HCT116 (cell line): ENCODE results near the gene PKP3. TPM values are rescaled to one million over a fixed set of nuclear protein-coding genes. Genes with fewer than 3 reads are reported as not detected.
A peak's percentile ranks its signal among the peaks of the same experiment; 100 is the strongest.

Experiments used
- ATAC-seq: fragments of 200-7000 bp; cut with Tn5 transposase; 2 replicates; pipeline ENCODE4 v1.9.1; 2020; ENCODE audit warnings: mild to moderate bottlenecking, moderate library complexity
- BruUV-seq: library from RNA; stranded (reverse); fragments of 400-500 nt; replicated peaks from 2 replicates; lab custom pipeline; 2021; lab: Mats Ljungman, UMichigan
- CTCF ChIA-PET: fragments of 300-600 bp; sonication (Branson Sonifier 250); formaldehyde crosslinking; loops from one replicate; lab custom pipeline; 2021; ENCODE audit warnings: antibody characterized with exemption; lab: Charles Lee
- POLR2A ChIA-PET: fragments of 300-600, 350-600 bp; sonication (Branson Sonifier 250); formaldehyde crosslinking; loops from one replicate; lab custom pipeline; 2021; ENCODE audit warnings: antibody characterized with exemption; lab: Charles Lee
- RAD21 ChIA-PET, 2 experiments: fragments of 300-600 bp; sonication (Branson Sonifier 250); formaldehyde crosslinking; loops; one replicate each; lab custom pipeline; 2023; ENCODE audit warnings: low total read pairs in 2 of 2; ENCODE audit not compliant: uncharacterized antibody in 2 of 2, unreplicated experiment in 2 of 2, low non-redundant PET in 1 of 2; lab: Charles Lee
- DNase-seq: peaks from one replicate; pipeline ENCODE4 v3.0.0-alpha.2; 2010; ENCODE audit warnings: low read depth, low spot score
- H2AFZ ChIP-seq: fragments of 200-600 bp; shearing (Covaris generic), sonication (generic); 2 replicates; pipeline ENCODE4 v1.6.1; 2017; ENCODE audit warnings: low read depth, mixed run types, mixed read lengths, antibody characterized with exemption, low read length; ENCODE audit not compliant: poor library complexity, severe bottlenecking
- H3K27ac ChIP-seq: 2 replicates; pipeline ENCODE4 v1.5.1; 2012; ENCODE audit warnings: low read depth, low read length
- H3K27me3 ChIP-seq: fragments of 200-600 bp; sonication (generic); 2 replicates; pipeline ENCODE4 v1.6.1; 2016; ENCODE audit warnings: mixed run types, low read length, mixed read lengths; ENCODE audit not compliant: insufficient read depth
- H3K36me3 ChIP-seq, 2 experiments: fragments of 200-500 bp in 1 of 2; fragments of 200-600 bp in 1 of 2; sonication (Bioruptor generic) in 1 of 2; sonication (generic) in 1 of 2; 2 replicates each; pipeline versions ENCODE4 v1.5.1 to v1.6.1; 2014 to 2016; ENCODE audit warnings: low read length in 2 of 2, inconsistent platforms in 1 of 2, mixed read lengths in 1 of 2, mixed run types in 1 of 2; ENCODE audit not compliant: insufficient read depth in 2 of 2, control insufficient read depth in 1 of 2
- H3K4me1 ChIP-seq, 2 experiments: fragments of 200-600 bp in 1 of 2; sonication (generic) in 1 of 2; 2 replicates each; pipeline versions ENCODE4 v1.5.1 to v1.6.1; 2012 to 2017; ENCODE audit warnings: low read length in 2 of 2, inconsistent platforms in 1 of 2, mild to moderate bottlenecking in 1 of 2, mixed read lengths in 1 of 2, mixed run types in 1 of 2, moderate library complexity in 1 of 2; ENCODE audit not compliant: insufficient read depth in 2 of 2, control insufficient read depth in 1 of 2
- H3K4me2 ChIP-seq: fragments of 200-600 bp; sonication (generic); 2 replicates; pipeline ENCODE4 v1.6.1; 2017; ENCODE audit warnings: mixed run types, low read length, mixed read lengths
- H3K4me3 ChIP-seq, 2 experiments: fragments of 200-600 bp in 1 of 2; sonication (generic) in 1 of 2; replicated peaks in 1 of 2; 2 replicates each; pipeline ENCODE4 v1.5.1; 2011 to 2016; ENCODE audit warnings: low read length in 2 of 2, control low read depth in 1 of 2, low read depth in 1 of 2, mild to moderate bottlenecking in 1 of 2, mixed read lengths in 1 of 2, mixed run types in 1 of 2
- H3K79me2 ChIP-seq: fragments of 200-600 bp; sonication (generic); 2 replicates; pipeline ENCODE4 v1.6.1; 2017; ENCODE audit warnings: mild to moderate bottlenecking, mixed run types, low read length, moderate library complexity, mixed read lengths; ENCODE audit not compliant: insufficient read depth
- H3K9ac ChIP-seq: fragments of 200-600 bp; sonication (generic); 2 replicates; pipeline ENCODE4 v1.6.1; 2016; ENCODE audit warnings: low read length, mixed read lengths
- H3K9me2 ChIP-seq: fragments of 200-600 bp; sonication (generic), shearing (Covaris generic); 2 replicates; pipeline ENCODE4 v1.6.1; 2017; ENCODE audit warnings: mixed run types, mild to moderate bottlenecking, moderate library complexity; ENCODE audit not compliant: insufficient read depth
- H3K9me3 ChIP-seq, 2 experiments: fragments of 200-500 bp in 1 of 2; fragments of 200-600 bp in 1 of 2; sonication (Bioruptor generic) in 1 of 2; sonication (generic) in 1 of 2; 2 replicates each; pipeline ENCODE4 v1.6.1; 2014 to 2017; ENCODE audit warnings: low read length in 2 of 2, mixed read lengths in 2 of 2, inconsistent platforms in 1 of 2, low read depth in 1 of 2, mild to moderate bottlenecking in 1 of 2, mixed run types in 1 of 2, moderate library complexity in 1 of 2; ENCODE audit not compliant: control insufficient read depth in 1 of 2, insufficient read depth in 1 of 2
- H4K20me1 ChIP-seq: fragments of 200-600 bp; sonication (generic), shearing (Covaris generic); 2 replicates; pipeline ENCODE4 v1.6.1; 2017; ENCODE audit warnings: mixed run types, mild to moderate bottlenecking, moderate library complexity; ENCODE audit not compliant: insufficient read depth
- EGR1 ChIP-seq: IDR thresholded peaks from 2 replicates; pipeline ENCODE4 v1.6.1; 2012; ENCODE audit warnings: low read depth
- EZH2 ChIP-seq: fragments of 200-600 bp; sonication (generic); IDR thresholded peaks from 2 replicates; pipeline ENCODE4 v1.6.1; 2017; ENCODE audit warnings: antibody characterized with exemption, mixed run types
- EZH2phosphoT487 ChIP-seq: fragments of 200-600 bp; IDR thresholded peaks from 2 replicates; pipeline ENCODE4 v1.6.1; 2018; ENCODE audit warnings: antibody characterized with exemption, borderline replicate concordance
- FOSL1 ChIP-seq: IDR thresholded peaks from 2 replicates; pipeline ENCODE4 v1.6.1; 2012; ENCODE audit warnings: low read depth
- JUND ChIP-seq: IDR thresholded peaks from 2 replicates; pipeline ENCODE4 v1.6.1; 2012
- POLR2AphosphoS5 ChIP-seq: IDR thresholded peaks from 2 replicates; pipeline ENCODE4 v1.6.1; 2011; ENCODE audit warnings: mild to moderate bottlenecking, low read depth, low read length, moderate library complexity
- SIN3A ChIP-seq: IDR thresholded peaks from 2 replicates; pipeline ENCODE4 v1.6.1; 2012; ENCODE audit warnings: low read depth
- SRF ChIP-seq: IDR thresholded peaks from 2 replicates; pipeline ENCODE4 v1.6.1; 2012; ENCODE audit warnings: low read depth
- TCF7L2 ChIP-seq: IDR thresholded peaks from 2 replicates; pipeline ENCODE4 v1.7.0; 2011; ENCODE audit warnings: borderline replicate concordance, inconsistent platforms; ENCODE audit not compliant: insufficient read depth, insufficient read length; ENCODE audit errors: extremely low read depth
- ZNF274 ChIP-seq: fragments of 200-500 bp; sonication (Bioruptor generic); IDR thresholded peaks from 2 replicates; pipeline ENCODE4 v1.6.1; 2014; ENCODE audit warnings: mild to moderate bottlenecking, low read depth, low read length, inconsistent platforms
- intact Hi-C: fragments of 100-400 bp; cut with micrococcal nuclease; formaldehyde crosslinking; loops from 2 replicates; pipeline ENCODE4 v1.10.0; 2022
- total RNA-seq: library from RNA; stranded (reverse); gene quantifications from one replicate; pipeline ENCODE4 v1.2.1, GENCODE V29; 2021; ENCODE audit not compliant: unreplicated experiment
- TF ChIP-seq, protein P1 (sequence below): IDR thresholded peaks from 2 replicates; pipeline ENCODE4 v1.6.1; 2012; ENCODE audit warnings: low read depth

Gene PKP3
- total RNA-seq, 1 experiment from 2014 or later = 157 TPM

- TF ChIP-seq EZH2 (no peak), FOSL1 (no peak), JUND (no peak), EZH2phosphoT487 (no peak), SIN3A (no peak), ZNF274 (no peak), POLR2AphosphoS5 (no peak), SRF (no peak), TCF7L2 (no peak), EGR1 (no peak)
- TF ChIP-seq, protein P1, sequence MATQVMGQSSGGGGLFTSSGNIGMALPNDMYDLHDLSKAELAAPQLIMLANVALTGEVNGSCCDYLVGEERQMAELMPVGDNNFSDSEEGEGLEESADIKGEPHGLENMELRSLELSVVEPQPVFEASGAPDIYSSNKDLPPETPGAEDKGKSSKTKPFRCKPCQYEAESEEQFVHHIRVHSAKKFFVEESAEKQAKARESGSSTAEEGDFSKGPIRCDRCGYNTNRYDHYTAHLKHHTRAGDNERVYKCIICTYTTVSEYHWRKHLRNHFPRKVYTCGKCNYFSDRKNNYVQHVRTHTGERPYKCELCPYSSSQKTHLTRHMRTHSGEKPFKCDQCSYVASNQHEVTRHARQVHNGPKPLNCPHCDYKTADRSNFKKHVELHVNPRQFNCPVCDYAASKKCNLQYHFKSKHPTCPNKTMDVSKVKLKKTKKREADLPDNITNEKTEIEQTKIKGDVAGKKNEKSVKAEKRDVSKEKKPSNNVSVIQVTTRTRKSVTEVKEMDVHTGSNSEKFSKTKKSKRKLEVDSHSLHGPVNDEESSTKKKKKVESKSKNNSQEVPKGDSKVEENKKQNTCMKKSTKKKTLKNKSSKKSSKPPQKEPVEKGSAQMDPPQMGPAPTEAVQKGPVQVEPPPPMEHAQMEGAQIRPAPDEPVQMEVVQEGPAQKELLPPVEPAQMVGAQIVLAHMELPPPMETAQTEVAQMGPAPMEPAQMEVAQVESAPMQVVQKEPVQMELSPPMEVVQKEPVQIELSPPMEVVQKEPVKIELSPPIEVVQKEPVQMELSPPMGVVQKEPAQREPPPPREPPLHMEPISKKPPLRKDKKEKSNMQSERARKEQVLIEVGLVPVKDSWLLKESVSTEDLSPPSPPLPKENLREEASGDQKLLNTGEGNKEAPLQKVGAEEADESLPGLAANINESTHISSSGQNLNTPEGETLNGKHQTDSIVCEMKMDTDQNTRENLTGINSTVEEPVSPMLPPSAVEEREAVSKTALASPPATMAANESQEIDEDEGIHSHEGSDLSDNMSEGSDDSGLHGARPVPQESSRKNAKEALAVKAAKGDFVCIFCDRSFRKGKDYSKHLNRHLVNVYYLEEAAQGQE = no peak
- Histone ChIP-seq H3K27me3 (no peaks in the 10 kb centered on the region), H4K20me1 (no peaks in the 10 kb centered on the region), H3K79me2 (no peaks in the 10 kb centered on the region), H3K9me3 (no peaks in the 10 kb centered on the region), H3K4me1 (no peaks in the 10 kb centered on the region), H3K4me3 (no peak overlapping the region), H2AFZ (no peak overlapping the region), H3K27ac (no peak overlapping the region), H3K36me3 (0 out of 4 replicates have a peak, but pooled peaks cover 0 to 3% of the 10 kb centered on the region in 2 experiments), H3K9me2 (no peaks in the 10 kb centered on the region), H3K9ac (no peak overlapping the region), H3K4me2 (no peak overlapping the region)
- CTCF ChIA-PET = no interaction called here
- RAD21 ChIA-PET = no interaction called here
- ATAC-seq (peak; percentile 24), DNase-seq (no peak)
- POLR2A ChIA-PET = no interaction called here
- intact Hi-C loops = no loop called here
- BruUV-seq = no TSS peak
Observed at GRCh38 chr11:429391-429790, 35.4 kb downstream of the PKP3 start.
